HG02852 (cell line): ENCODE data around the gene JAML.

Source experiments
- ATAC-seq: cut with Tn5 transposase; IDR thresholded peaks from one replicate; pipeline ENCODE4 v1.9.1; 2021; ENCODE audit warnings: mild to moderate bottlenecking, moderate library complexity; ENCODE audit not compliant: unreplicated experiment

JAML gene

GRCh38 chr11:118148856-118149255 is 76.0 kb downstream of the JAML start:
- ATAC-seq, result no peak

GRCh38 chr11:118148240-118148639 is 76.6 kb downstream of the JAML start:
- ATAC-seq, result no peak

GRCh38 chr11:118147502-118147901 is 77.3 kb downstream of the JAML start:
- no peak for ATAC-seq

- no peak for ATAC-seq
Measured at GRCh38 chr11:118146554-118146953, 78.3 kb downstream of the JAML start.

GRCh38 chr11:118145285-118146227 is 79.3 kb downstream of the JAML start:
- ATAC-seq, result peak; percentile 85

GRCh38 chr11:118144301-118145268 is 80.2 kb downstream of the JAML start:
- ATAC-seq, result no peak
